Peyer's patch (tissue), 4 donors: ENCODE results near the gene PIK3C3.

Experiments used
- CTCF ChIP-seq, 6 experiments: fragments of 450-650 bp in 4 of 6; fragments of 200-600 bp in 2 of 6; sonication (generic) in 1 of 6; IDR thresholded peaks; one replicate each; pipeline ENCODE4 v1.5.1; 2017 to 2019; ENCODE audit warnings: antibody characterized with exemption in 6 of 6, mild to moderate bottlenecking in 3 of 6, moderate library complexity in 1 of 6
- POLR2A ChIP-seq, 2 donors: fragments of 450-650 bp; IDR thresholded peaks; one replicate each; pipeline ENCODE4 v1.5.1; 2017; ENCODE audit warnings: antibody characterized with exemption in 2 of 2, mild to moderate bottlenecking in 2 of 2, moderate library complexity in 2 of 2

GRCh38 chr18:42038936-42039335 lies 83.9 kb downstream of the PIK3C3 start:
- TF ChIP-seq CTCF (IDR thresholded peaks at IDR 0.05) (no peak), POLR2A (IDR thresholded peaks at IDR 0.05) (no peak)
